CD4-positive, alpha-beta T cell treated with Interleukin-6 for 4 hours (primary cell): ENCODE results near the gene CSNK1G3.
"Not testable (repeated sequence)": the region's sequence is repeated elsewhere in the genome, so short reads cannot be mapped to it uniquely, and the experiment has no call there.

Experiments
- DNase-seq: peaks from one replicate; pipeline ENCODE4 v3.0.0-alpha.2; 2020; ENCODE audit warnings: mixed read lengths

Gene CSNK1G3

DNA sequence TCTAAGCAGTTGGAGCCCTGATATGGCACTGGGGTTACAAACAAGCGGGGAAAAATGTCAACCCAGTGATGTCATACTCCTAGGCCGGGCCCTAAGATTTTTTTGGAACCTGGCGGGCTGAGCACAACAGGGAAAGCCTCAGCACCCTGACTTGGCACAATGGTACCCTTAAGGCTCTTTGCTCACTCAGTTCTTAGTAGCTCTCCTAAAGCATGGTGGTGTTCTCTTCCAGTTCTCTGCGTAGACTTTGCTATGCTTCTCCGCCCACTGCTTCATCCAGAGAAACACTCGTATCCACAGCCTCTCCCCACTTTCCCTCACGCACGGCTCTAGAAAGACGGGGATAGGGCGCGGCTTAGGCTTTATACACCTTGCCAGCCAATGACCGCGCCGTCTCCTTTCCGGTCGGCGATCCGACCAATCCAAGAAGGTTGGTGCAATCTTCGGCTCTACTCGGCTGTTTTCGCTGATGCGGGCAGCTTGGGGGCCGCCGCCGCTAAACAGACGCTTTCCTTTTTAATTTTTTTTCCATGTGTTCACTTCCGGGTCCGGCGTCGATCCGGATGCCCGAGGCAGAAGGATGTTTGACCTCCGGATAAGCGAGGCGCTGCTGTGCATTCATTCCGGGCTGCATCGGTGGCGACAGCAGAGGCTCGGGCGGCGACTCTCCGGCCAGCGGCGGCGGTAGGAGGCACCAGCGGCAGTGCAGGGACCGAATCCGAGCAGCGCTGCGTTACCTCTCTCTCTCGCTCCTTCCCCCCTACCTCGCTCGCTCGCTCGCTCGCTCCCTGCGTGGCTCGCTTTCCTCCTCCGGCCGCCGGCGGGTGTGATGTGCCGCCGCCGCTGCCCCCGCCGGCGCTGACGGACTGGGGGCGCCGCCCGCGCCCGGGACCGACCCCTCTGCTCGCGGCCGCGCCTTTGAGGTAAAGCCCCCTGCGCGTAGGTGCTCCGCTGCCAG lies at the start of gene CSNK1G3:
TSS of gene CSNK1G3 (plus strand) at position 530 of the 958 bp plus-strand sequence. CDS start 33,487 bp downstream, outside the sequence.
- DNase-seq: peak; percentile 91

DNA sequence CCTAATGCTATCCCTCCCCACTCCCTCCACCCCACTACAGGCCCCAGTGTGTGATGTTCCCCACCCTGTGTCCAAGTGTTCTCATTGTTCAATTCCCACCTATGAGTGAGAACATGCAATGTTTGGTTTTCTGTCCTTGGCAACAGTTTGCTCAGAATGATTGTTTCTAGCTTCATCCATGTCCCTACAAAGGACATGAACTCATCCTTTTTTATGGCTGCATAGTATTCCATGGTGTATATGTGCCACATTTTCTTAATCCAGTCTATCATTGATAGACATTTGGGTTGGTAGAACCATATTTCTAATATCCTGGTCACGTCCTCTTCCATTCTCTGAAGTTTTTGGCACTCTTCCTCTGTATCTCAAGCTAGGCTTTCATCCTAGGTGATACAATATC lies 45.1 kb upstream of the CSNK1G3 start:
- DNase-seq: not testable (repeated sequence)

DNA sequence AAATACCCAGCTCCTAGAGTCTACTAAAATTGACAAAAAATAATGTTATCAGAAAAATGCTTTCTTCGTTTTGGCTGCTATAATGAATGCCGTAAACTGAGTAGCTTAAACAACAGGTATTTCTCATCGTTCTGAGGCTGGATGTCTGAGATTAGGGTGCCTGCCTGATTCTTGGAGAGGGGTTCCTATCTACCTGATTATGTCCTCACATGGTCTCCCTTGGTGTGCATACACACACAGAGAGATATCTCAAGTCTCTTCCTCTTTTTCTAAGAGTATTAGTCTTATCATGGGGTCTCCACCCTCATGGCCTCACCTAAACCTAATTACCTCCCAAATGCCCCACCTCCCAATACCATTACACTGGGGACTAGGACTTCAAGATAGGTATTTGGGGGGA lies 40.6 kb upstream of the CSNK1G3 start:
- DNase-seq: no peak

DNA sequence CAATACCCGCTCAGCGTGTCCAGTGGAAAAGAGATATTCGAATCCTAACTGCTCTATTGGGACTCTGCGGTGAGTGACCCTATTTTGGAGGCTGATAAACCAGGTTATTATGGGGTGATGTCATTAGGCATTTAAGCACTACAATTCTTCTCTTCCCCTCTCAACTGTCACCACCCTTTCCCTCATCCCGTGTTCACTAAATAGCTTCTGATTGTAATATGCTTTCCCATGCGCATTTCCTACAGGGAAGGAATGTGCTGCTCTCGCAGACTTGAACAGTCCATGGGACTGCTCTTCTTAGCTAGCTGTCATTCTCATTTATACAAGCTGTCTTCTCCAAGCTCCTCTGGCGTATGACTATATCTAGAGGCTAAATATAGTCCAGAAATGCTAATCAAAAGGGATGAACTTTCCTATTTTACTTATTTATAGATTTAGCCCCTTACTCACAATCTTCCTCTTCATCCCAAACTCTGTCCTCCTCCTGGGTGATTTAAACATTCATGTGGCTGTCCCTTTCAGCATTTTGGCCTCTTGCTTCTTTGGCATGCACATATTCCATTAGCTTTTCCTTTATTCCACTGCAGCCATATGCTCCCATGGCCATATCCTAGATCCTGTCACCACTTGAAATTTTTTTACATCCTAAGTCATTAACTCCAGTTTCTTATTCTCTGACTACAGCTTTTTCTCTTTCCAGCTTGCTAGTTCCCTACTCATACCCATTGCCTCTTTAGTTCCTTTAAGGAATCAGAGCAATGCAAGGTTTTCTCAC lies 39.6 kb upstream of the CSNK1G3 start:
- DNase-seq: no peak

DNA sequence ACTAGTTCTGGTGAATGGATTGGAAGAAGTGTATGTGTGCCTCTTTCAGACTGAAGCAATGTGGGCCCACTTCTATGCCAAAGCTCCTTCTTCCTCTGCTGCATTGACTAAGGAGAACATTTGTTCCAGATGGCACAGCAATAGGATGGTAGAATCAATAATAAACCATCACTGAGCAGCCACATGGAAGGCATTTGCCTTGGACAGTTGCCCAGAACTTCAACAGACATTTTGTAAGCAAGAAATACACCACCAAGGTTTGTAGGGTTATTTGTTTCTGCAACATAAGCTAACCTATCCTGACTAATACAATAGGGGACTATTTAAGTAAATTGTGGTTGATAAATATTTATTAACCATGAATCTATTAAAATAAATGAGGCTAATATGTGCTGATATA lies 37.7 kb upstream of the CSNK1G3 start:
- no peak for DNase-seq

DNA sequence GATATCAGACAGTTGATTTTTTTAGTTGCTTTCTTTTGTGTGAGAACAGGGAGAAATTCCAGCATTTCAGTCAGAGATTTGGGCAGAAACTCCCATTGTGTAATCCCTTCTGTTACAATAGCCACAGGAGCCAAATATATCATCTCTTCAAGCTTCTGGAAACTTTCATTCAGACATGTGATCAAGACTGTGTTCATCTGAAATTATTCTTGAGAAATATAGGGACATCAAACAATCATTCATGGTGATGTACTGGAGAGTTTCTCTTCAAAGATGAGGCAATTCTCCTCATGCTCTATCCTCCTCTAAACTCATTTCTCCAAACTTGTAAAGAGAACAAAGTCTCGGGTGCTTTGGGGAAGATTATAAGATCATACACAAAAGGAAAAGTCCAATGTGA lies 35.2 kb upstream of the CSNK1G3 start:
- DNase-seq: no peak

DNA sequence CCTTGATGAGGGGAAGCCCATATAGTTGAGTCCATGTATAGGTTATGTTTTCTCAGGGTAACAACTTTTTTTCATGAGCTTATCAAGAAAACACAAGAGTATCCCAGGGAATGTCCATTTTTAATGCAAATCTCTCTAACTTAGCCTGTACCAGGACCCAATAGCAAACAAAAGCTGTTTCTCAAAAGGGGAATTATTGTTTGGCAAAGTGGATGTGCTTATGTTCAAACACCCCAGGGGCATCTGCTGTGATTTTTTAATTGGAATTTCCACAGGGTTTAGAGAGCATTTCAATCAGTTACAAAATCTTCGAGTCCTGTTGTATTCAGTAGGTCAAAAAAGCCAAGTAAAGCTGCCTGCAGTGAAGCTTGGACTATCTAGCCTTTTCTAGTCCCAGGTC lies 33.4 kb upstream of the CSNK1G3 start:
- DNase-seq: no peak

DNA sequence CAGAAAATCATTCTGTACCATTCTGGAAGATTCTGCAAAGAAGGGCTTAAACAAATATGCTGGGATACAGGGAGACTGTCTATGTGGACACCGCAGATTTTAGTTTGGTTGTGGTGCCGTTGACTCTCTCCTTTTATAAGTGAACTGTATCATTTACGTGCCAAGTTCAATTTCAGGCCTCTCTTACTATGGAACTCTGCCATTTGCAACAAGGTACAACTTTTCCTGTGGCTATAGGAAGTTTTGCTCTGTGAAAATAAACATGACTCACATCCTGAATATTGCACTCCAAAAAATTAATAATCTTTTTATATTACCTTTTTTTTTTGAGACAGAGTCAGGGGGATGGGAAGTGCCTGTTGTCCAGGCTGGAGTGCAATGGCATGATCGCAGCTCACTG lies 29.7 kb upstream of the CSNK1G3 start:
- DNase-seq: no peak

DNA sequence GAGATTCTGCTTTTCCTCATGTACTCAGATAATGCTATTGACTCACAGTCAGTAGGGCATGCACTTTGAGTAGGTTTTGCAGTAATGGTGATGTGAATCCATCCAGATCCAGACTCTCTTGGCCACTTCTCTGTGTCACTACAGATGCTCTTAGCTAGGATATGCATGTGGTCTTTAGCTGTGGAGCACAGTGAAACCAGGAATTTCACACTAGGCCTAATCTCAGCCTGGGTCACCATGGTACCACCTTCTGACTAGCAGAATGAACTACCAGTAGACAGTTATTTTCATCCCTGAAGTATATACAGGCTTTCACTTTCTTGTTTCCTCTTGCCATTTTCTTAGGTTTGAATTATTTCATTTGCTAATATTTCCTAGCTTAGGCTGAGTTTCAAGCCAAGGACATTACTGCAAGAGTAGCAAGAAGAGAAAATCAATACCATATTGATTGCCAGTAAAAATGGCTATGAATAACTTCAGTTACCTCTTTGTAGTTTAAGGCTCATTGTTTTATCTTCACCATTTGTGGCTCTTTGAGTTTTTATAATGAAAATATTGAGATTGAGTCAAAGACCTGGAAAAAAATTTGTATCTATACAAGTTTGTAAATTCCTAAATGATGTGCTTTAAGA lies 28.4 kb upstream of the CSNK1G3 start:
- no peak for DNase-seq

DNA sequence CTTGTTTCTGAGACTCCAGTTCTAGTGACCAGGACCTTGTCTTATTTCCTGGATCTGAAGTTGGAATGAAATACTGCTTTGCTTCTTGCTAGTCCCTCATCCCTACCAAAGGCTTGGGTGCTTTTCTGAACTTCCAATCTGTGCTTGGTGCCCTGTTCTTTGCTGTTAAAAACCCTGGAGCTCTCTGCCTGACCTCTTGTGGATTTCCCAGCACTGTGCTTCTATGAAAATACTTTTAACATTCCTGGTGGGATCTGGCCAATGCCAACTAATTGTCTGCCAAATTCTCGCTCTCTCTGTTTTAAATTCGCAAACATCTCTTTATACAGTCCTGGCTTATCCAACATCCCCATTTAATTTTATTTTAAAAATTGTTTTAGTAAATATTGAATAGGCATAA lies 26.7 kb upstream of the CSNK1G3 start:
- no peak for DNase-seq

DNA sequence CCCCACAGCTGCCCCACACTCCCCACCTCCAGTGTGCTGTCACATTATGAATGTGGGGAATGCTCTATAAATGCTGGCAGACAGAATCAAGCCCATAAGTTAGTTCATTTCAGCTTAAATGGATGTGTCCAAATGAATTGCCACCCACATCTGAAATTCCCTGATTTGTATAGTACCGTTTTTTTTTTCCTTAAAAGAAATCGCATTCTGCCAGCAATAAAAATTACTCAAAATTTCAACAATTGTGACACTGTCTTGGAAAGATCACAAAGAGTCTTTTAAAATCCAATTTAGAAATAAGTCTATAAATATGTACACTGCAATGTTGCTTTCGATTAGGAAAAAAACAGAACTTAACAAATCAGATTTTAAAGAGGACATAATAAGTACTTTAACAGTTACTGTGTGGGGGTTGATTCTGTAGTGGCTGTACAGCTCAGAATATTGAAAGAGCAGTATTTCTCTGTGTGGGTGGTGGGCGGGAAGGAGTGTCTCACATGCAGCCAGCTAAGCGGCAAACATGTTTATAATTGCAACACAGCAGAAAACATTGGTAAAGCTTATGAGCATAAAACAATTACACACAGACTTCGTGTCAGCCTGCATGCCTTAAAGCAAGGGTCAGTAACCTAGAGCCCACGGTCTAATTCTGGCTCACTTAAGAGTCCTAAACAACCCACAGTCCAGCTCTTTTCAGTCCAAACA lies 24.9 kb upstream of the CSNK1G3 start:
- no peak for DNase-seq

DNA sequence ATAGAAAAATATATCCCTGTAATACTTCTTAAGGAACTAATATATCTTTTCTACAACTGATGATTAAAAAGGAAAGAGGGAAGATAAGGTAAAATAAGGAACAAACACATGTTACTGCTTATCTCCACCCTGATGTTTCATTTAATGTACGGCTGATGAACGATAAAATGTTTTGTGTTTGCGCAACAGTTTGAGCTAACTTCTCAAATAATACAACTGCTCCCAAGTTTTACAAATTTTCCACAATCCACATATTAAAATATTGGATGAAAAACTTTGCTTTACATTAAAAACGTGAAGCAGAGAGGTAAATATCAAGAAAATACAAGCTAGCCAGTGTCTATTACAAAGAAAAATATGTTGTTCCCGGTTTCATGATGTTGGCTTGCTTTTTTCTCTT lies 21.0 kb upstream of the CSNK1G3 start:
- DNase-seq: no peak

DNA sequence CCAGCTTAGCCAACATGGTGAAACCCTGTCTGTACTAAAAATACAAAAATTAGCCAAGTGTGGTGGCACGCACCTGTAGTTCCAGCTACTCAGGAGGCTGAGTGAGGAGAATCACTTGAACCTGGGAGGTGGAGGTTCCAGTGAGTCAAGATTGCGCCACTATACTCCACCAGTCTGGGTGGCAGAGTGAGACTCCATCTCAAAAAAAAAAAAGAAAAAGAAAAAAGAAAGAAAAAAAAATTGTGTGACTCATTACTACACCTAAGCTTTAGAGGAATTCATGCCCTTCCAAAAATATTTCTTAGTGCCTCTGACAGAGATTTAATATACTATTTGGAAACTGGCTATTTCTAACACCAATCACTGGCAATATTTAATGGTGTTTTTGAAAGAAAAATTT lies 16.8 kb upstream of the CSNK1G3 start:
- DNase-seq: not testable (repeated sequence)

DNA sequence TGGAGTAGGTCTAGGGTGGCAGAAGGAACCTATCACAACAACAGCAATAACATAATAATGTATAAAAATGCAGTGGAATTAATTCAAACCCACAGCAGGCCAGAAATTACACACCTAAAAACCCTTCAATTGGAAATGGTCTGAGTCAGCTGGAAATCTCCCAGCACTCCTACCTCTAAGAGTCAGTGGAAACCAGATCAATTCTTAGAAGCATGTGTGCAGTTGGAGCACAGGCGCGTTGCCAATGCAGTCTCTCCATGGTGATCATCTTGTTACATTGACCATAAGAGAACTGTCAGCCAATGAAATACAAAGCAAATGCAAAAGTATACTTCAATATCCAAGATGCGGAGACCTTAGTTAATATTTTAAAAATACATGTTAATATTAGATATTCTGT lies 15.1 kb upstream of the CSNK1G3 start:
- no peak for DNase-seq

DNA sequence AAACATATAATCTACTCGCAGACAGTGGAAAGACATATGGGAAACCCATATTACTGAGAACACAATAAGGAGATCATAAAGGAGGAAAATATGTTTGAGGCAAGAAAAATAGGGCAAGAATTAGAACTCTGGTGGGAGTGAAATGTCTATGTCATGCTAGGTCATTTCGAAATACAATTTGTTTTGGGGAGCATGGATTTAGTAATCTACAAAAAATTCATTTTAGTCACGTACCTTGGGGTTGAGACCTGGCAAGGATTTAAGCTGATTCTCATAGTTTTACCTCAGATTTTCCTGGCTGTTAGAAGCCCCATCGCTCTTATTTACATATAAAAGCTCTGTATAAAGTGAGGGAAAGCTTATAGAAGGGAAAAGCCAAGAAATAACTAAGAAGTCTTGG lies 11.5 kb upstream of the CSNK1G3 start:
- DNase-seq: no peak

DNA sequence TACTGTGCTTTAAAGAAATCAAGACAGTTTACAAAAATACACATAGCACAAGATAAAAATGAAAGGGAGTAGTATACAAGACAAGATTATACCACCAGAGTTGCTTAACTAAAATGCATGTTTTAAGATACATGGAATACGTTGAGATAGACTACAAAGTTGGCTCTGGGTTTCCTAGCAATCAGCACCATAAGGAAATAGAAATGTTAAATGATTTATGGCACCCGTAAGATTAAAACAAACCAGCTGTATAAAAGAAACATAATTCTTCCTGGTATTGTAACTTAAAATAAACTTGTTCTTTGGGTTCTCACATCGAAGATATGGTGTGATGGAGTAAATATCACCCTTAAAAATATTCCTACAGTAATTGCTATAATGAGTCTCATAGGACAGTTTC lies 9.9 kb upstream of the CSNK1G3 start:
- no peak for DNase-seq

DNA sequence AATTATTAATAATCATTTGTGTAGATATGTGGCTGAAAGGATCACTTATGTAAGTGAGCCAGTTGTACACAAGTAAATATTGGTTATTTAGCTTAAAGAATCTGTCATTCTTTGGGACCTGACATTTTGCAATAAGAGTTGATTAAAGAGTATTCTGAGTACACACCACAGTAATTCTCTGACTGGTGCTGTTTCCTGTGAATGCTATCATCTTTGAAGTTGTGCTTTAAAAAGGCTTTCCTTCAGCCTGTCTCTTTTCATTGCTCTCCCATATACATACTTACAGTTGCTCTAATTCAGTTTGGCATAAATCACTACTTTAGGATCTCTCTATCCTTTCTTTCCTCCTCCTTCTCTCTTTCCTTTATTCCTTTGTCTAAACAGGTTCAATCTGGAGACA lies 8.7 kb upstream of the CSNK1G3 start:
- no peak for DNase-seq

DNA sequence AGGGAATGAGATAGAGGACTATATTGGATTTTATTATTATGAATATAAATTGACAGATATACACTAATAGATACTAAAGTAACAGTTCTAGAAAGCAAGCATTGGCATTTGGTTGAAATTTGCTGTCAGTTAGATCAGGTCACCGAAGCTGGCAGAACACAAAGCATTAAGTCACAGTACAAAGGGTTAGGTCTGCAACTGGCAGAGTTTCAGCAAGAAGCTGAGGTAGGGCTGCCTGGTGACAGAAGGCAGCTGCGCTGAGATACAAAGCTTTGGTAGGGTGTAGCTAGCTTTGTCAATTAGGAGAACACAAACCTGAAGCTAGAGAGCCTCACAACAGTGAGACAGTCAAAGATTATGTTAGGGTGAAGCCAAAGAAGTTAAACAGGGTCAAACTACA lies 6.3 kb upstream of the CSNK1G3 start:
- DNase-seq: no peak

DNA sequence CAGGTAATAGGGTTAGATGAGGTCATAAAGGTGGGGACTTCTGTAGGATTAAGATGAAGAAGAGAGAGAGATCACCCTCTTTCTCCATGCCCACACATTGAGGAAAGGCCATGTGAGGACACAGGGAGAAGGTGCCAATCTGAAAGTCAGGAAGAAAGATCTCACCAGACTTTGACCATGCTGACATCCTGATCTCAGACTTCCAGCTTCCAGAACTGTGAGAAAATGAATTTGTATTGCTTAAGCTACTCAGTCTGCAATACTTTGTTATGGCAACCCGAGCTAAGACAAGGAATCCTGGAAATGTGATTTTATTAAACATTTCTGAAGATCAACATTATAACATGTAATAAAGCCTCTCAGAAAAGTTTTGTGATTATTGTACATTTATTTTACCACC lies 3.5 kb upstream of the CSNK1G3 start:
- DNase-seq: no peak

DNA sequence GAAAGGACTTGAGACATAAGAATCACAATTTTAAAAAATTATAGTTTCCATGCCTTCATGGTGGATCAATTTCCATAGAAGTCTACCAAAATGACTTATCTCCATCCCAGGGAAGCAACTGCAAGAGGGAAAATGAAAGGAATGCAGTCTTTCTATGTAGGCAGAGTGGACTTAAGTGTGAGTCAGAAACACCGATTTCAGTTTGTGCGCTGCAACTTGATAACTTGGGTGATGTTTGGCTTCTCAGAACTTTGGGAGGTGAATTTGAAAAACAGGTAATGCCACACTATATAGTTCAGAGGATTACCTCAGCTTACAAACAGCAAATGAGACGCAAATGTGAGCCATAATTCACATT lies 708 bp upstream of the CSNK1G3 start:
- DNase-seq: no peak

DNA sequence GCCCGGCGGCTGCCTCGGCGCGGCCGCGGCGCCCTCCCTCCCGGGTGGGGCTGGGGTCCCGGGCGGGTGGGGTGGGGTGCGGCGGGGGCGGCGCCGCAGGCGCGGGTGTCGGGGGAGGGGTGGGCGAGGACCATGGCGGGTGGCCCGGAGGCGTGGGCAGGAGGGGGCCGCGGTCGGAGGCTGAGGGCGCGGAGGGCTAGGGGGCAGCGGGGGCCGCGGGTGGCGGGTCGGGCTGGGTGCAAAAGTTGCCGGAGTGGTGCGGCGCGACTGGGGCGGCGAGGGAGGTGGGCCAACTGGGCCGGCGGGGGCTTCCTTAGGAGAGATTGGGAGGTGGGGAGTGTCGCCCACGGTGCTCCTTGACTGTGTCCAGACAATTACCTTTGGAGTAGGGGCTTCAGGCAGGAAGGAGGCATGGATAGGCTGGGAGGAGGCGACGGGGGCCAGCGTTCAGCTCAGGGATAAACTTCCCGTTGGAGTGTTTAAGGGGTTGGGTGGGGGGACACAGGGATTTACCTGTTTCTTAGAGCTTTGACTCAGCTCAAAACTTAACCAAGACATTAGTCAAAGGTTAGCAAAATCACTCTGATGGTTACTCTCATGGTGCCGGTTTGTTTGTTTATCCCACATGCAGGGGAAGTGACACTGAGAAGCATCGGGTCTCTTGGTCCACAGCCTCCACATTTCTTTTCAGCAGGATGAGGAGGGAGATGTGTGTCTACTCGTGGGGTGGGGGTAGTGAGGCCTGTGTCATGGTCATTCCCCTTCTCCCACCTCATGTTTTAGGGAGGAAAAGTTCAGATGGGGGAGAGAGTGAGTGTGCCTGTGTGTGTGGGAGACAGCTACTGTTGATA lies 859 bp downstream of the CSNK1G3 start:
- peak; percentile 14 for DNase-seq
